B cell (primary cell): Measurements from ENCODE around the gene ZNF44.

Source experiments
- CTCF ChIP-seq: fragments of 200-600 bp; IDR thresholded peaks from one replicate; pipeline ENCODE4 v1.8.0; 2022; ENCODE audit warnings: antibody characterized with exemption, mild to moderate bottlenecking
- EZH2 ChIP-seq: IDR thresholded peaks from 2 replicates; pipeline ENCODE4 v1.6.1; 2012; ENCODE audit warnings: borderline replicate concordance, low read depth, mild to moderate bottlenecking, moderate library complexity, low read length; ENCODE audit not compliant: insufficient read depth, poor library complexity, severe bottlenecking

DNA sequence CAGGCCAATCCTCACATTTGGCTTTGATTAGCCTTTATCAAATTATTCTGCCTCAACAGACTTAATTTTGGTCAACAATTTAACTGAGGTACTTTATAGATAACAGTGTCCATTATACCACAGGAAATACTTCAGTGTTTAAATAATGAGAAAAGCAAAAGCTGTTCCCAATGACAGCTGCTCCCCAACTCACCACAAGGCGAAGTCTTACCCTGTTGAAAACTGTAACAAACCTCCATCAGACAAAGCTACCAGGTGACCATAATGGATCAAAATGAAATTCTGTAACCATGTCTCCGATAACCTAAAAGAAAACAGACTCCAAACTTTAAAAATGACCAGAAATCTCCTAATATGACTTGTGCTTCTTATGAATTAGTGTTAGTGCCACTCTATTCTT is 50.3 kb downstream of the ZNF44 start:
- TF ChIP-seq CTCF (no peak), EZH2 (no peak)
